GM12878 (cell line): ENCODE results near the gene MYCBPAP. TPM values are rescaled to one million over a fixed set of nuclear protein-coding genes. Genes with fewer than 3 reads are reported as not detected.

ENCODE experiments used
- ATAC-seq: fragments of 200-7000 bp; cut with Tn5 transposase; 3 replicates; pipeline ENCODE4 v1.9.1; 2020; ENCODE audit warnings: mild to moderate bottlenecking, moderate library complexity
- BruUV-seq: library from RNA; stranded (reverse); fragments of 400-500 nt; replicated peaks from 2 replicates; lab custom pipeline; 2021; lab: Mats Ljungman, UMichigan
- CTCF ChIA-PET: fragments of 300-600 bp; sonication (Branson Sonifier 250); formaldehyde crosslinking; extraction: SDS; loops from one replicate; lab custom pipeline; 2021; ENCODE audit warnings: inconsistent platforms; lab: Yijun Ruan, JAX
- POLR2A ChIA-PET: fragments of 350-600 bp; formaldehyde crosslinking; extraction: SDS; loops from one replicate; lab custom pipeline; 2021; ENCODE audit warnings: inconsistent platforms; lab: Charles Lee
- RAD21 ChIA-PET: fragments of 300-600 bp; sonication (Branson Sonifier 250); formaldehyde crosslinking; loops from one replicate; lab custom pipeline; 2023; ENCODE audit warnings: antibody characterized with exemption; ENCODE audit not compliant: unreplicated experiment; lab: Charles Lee
- SMC1A ChIA-PET: fragments of 300-600 bp; sonication (Branson Sonifier 250); formaldehyde crosslinking; loops from one replicate; lab custom pipeline; 2023; ENCODE audit not compliant: unreplicated experiment, uncharacterized antibody; lab: Charles Lee
- DNase-seq: peaks from one replicate; pipeline ENCODE4 v3.0.0-alpha.2; 2011; ENCODE audit warnings: low read depth, low spot score
- FAIRE-seq: peaks from 3 replicates; lab custom pipeline; 2011; peaks lifted over from hg19 to GRCh38; lab: Jason Lieb, UNC
- H2AFZ ChIP-seq: 2 replicates; pipeline ENCODE4 v1.6.0; 2011; ENCODE audit warnings: low read depth, low read length, control low read depth; ENCODE audit not compliant: control insufficient read depth
- H3K27ac ChIP-seq: 2 replicates; pipeline ENCODE4 v1.5.1; 2011; ENCODE audit warnings: control low read depth; ENCODE audit not compliant: control insufficient read depth, insufficient read depth
- H3K27me3 ChIP-seq, 2 experiments: replicated peaks in 1 of 2; 2 replicates each; pipeline versions ENCODE4 v1.6.0 to v1.6.1; 2011; ENCODE audit warnings: low read length in 1 of 2; ENCODE audit not compliant: control insufficient read depth in 2 of 2, insufficient read depth in 2 of 2
- H3K36me3 ChIP-seq, 2 experiments: 2 replicates each; pipeline ENCODE4 v1.5.1; 2011; ENCODE audit warnings: low read length in 1 of 2; ENCODE audit not compliant: control insufficient read depth in 2 of 2, insufficient read depth in 2 of 2
- H3K4me1 ChIP-seq: 2 replicates; pipeline ENCODE4 v1.6.1; 2011; ENCODE audit warnings: mild to moderate bottlenecking, low read length, moderate library complexity, mixed read lengths; ENCODE audit not compliant: control insufficient read depth, insufficient read depth
- H3K4me2 ChIP-seq: 2 replicates; pipeline ENCODE4 v1.6.0; 2011; ENCODE audit warnings: control low read depth; ENCODE audit not compliant: control insufficient read depth, insufficient read depth
- H3K4me3 ChIP-seq: fragments of 200-600 bp; sonication (generic); 2 replicates; pipeline ENCODE4 v1.5.1; 2016
- H3K79me2 ChIP-seq: 2 replicates; pipeline ENCODE4 v1.6.0; 2011; ENCODE audit warnings: low read length; ENCODE audit not compliant: control insufficient read depth, insufficient read depth
- H3K9ac ChIP-seq: 2 replicates; pipeline ENCODE4 v1.8.0; 2011; ENCODE audit warnings: low read length, control low read depth, mixed read lengths; ENCODE audit not compliant: control insufficient read depth, insufficient read depth
- H3K9me3 ChIP-seq: replicated peaks from 3 replicates; pipeline ENCODE4 v1.5.1; 2011; ENCODE audit warnings: mild to moderate bottlenecking, low read length; ENCODE audit not compliant: control insufficient read depth, insufficient read depth
- H4K20me1 ChIP-seq: 2 replicates; pipeline ENCODE4 v1.6.0; 2011; ENCODE audit not compliant: control insufficient read depth, insufficient read depth
- BACH1 ChIP-seq: fragments of 450-650 bp; IDR thresholded peaks from 2 replicates; pipeline ENCODE4 v1.6.1; 2017; ENCODE audit warnings: mild to moderate bottlenecking, borderline replicate concordance
- DPF2 ChIP-seq: fragments of 450-650 bp; IDR thresholded peaks from 2 replicates; pipeline ENCODE4 v1.6.1; 2017; ENCODE audit warnings: mild to moderate bottlenecking
- GABPA ChIP-seq: IDR thresholded peaks from 2 replicates; pipeline ENCODE4 v1.6.1; 2014; ENCODE audit warnings: antibody characterized with exemption, low read depth, mild to moderate bottlenecking, inconsistent platforms
- NFYB ChIP-seq: IDR thresholded peaks from 2 replicates; pipeline ENCODE4 v1.6.1; 2011; ENCODE audit warnings: low read depth, mild to moderate bottlenecking, low read length, improper control_type of control experiment, moderate library complexity; ENCODE audit not compliant: insufficient read depth
- NR2F1 ChIP-seq: fragments of 450-650 bp; conservative IDR thresholded peaks from 2 replicates; pipeline ENCODE4 v1.6.1; 2017; ENCODE audit warnings: mild to moderate bottlenecking
- PAX8 ChIP-seq: fragments of 450-650 bp; IDR thresholded peaks from 2 replicates; pipeline ENCODE4 v1.6.1; 2017; ENCODE audit warnings: mild to moderate bottlenecking, moderate library complexity
- SP1 ChIP-seq: IDR thresholded peaks from one replicate; pipeline ENCODE4 v1.6.1; 2011; ENCODE audit warnings: low read depth, low read length
- SUZ12 ChIP-seq: fragments of 200-600 bp; sonication (generic); IDR thresholded peaks from one replicate; pipeline ENCODE4 v1.6.1; 2018; ENCODE audit warnings: antibody characterized with exemption, mild to moderate bottlenecking; ENCODE audit not compliant: unreplicated experiment
- ZBTB33 ChIP-seq: fragments of 450-650 bp; IDR thresholded peaks from 2 replicates; pipeline ENCODE4 v1.6.1; 2017; ENCODE audit warnings: mild to moderate bottlenecking
- ZBTB40 ChIP-seq: fragments of 450-650 bp; IDR thresholded peaks from 2 replicates; pipeline ENCODE4 v1.6.1; 2016; ENCODE audit warnings: mild to moderate bottlenecking, moderate library complexity, borderline replicate concordance
- ZNF622 ChIP-seq: fragments of 450-650 bp; IDR thresholded peaks from 2 replicates; pipeline ENCODE4 v1.6.1; 2017; ENCODE audit warnings: mild to moderate bottlenecking, inconsistent platforms
- ZSCAN29 ChIP-seq: fragments of 450-650 bp; IDR thresholded peaks from 2 replicates; pipeline ENCODE4 v1.6.1; 2017; ENCODE audit warnings: mild to moderate bottlenecking, moderate library complexity
- WGBS: methylation state at CpG from one replicate; pipeline ENCODE4 v1.1.6; 2016; ENCODE audit warnings: low lambda C conversion rate; ENCODE audit not compliant: insufficient replicate concordance, insufficient coverage; ENCODE audit errors: missing lambda C conversion rate; 5-methylcytosine and 5-hydroxymethylcytosine counted together
- in situ Hi-C: fragments of 300-500 bp; cut with MboI; formaldehyde crosslinking; loops from 9 replicates; pipeline ENCODE4 v1.14.3; 2018; ENCODE audit warnings: mixed read lengths
- intact Hi-C: fragments of 100-400 bp; cut with micrococcal nuclease; formaldehyde crosslinking; loops from one replicate; pipeline ENCODE4 v1.14.2; 2022; ENCODE audit not compliant: unreplicated experiment
- polyA plus RNA-seq, 11 experiments: library from polyadenylated mRNA; depleted of rRNA in 4 of 11; unstranded in 6 of 11; stranded (reverse) in 5 of 11; fragments of >200 nt; fragmentation: Nextera tagmentation in 4 of 11; fragmentation: Illumina TruSeq in 1 of 11; extraction: Ambion mirVana in 4 of 11; extraction: Trizol in 1 of 11; gene quantifications; 1 replicate in 1 of 11; 2 replicates in 10 of 11; pipeline versions ENCODE4 v1.2.1 to v1.2.3, GENCODE V29; 2011 to 2016; ENCODE audit warnings: inconsistent platforms in 2 of 11, missing spikeins in 2 of 11, low read depth in 1 of 11
- total RNA-seq, 4 experiments: library from RNA; depleted of rRNA in 3 of 4; stranded (reverse); fragments of >200 nt in 3 of 4; fragmentation: Illumina TruSeq in 1 of 4; extraction: Trizol in 1 of 4; gene quantifications; 2 replicates each; pipeline versions ENCODE4 v1.2.1 to v1.2.3, GENCODE V29; 2013 to 2021

Gene MYCBPAP
- total and polyA plus RNA-seq, 10 of the 15 experiments (the other 5 are each of a cell fraction or from before 2014, with no cell fraction given) = 0.23 to 2.7 (median 1.5) TPM

- TF ChIP-seq ZSCAN29 = no peak
- no peak for TF ChIP-seq GABPA
Measured at GRCh38 chr17:50560185-50560824, 52.1 kb downstream of the MYCBPAP start, which contains the start of gene CACNA1G (continued).

- H3K27ac ChIP-seq = no peak overlapping the region
- WGBS = 6% methylated on average over 50 of the region's 88 CpGs
- POLR2A ChIA-PET = interaction anchor here (0.8 kb wide), 1 partner anchor 57 kb away, joined by 3 read pairs; no protein-coding TSS in a partner anchor
- TF ChIP-seq NFYB (no peak), PAX8 (no peak), BACH1 (no peak), NR2F1 (no peak), SUZ12 (peak; percentile 95), ZBTB33 (no peak), DPF2 (peak; percentile 24; the same call in 1 of the 2 replicates), SP1 (no peak), ZNF622 (no peak), ZBTB40 (no peak)
- RAD21 ChIA-PET = interaction anchor here (1.2 kb wide), 2 partner anchors 12 to 67 kb away, joined by 3 to 6 read pairs; no protein-coding TSS in a partner anchor
- no peaks in the 10 kb centered on the region for H3K9me3 ChIP-seq
- H3K36me3 ChIP-seq = no peaks in the 10 kb centered on the region
- peak overlapping the region; percentile 42; the same call in 1 of the 2 replicates for H3K4me2 ChIP-seq
- H2AFZ ChIP-seq = no peak overlapping the region
- FAIRE-seq (no peak), ATAC-seq (peak; percentile 20), DNase-seq (no peak)
- no peak overlapping the region; the same call in 1 of the 2 replicates for H3K9ac ChIP-seq
- in situ Hi-C loops (no loop called here), intact Hi-C loops (no loop called here)
- SMC1A ChIA-PET = interaction anchor here (1.1 kb wide), 1 partner anchor 66 kb away, joined by 3 read pairs; no protein-coding TSS in a partner anchor
- no peaks in the 10 kb centered on the region for H3K79me2 ChIP-seq
- peaks cover 20 to 23% of the 10 kb centered on the region in 2 experiments for H3K27me3 ChIP-seq
- H3K4me1 ChIP-seq = peaks cover 14% of the 10 kb centered on the region; the same call in 1 of the 2 replicates
- CTCF ChIA-PET = no interaction called here
- H3K4me3 ChIP-seq = peak overlapping the region; percentile 44; the same call in 1 of the 2 replicates
- no peaks in the 10 kb centered on the region for H4K20me1 ChIP-seq
- no TSS peak for BruUV-seq
Measured at GRCh38 chr17:50560931-50561745, 52.9 kb downstream of the MYCBPAP start.
